Measurements from ENCODE around the gene PDE4B.
A peak's percentile ranks its signal among the peaks of the same experiment; 100 is the strongest.
"Not testable (repeated sequence)": the region's sequence is repeated elsewhere in the genome, so short reads cannot be mapped to it uniquely, and the experiment has no call there.

PDE4B gene

GRCh38 chr1:65814752-65815151, 22.1 kb downstream of the PDE4B start:
- no peak for DNase-seq (ENCODE audit: low read depth)

GRCh38 chr1:65817891-65818290, 25.2 kb downstream of the PDE4B start:
- no peak for DNase-seq (ENCODE audit: low read depth)

DNA sequence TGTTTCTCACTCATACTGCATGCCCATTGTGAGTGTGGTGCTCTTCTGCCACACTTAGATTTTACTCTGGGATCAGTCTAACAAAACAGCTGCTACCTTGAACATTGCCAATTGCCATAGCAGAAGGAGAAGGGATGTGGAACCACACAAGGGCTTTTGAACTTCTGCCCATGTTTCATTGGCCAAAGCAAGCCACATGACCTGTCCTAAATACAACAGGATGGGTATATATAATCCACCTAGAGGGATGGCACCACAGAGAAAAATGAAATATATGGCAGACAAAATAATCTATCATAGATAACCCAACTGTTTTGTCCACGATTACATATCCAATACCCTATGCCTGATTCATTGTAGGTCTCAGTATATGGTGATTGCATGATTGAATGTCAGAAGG, 26.3 kb downstream of the PDE4B start:
- no peak for DNase-seq (ENCODE audit: low read depth)

GRCh38 chr1:65820983-65821382, 28.3 kb downstream of the PDE4B start:
- DNase-seq (ENCODE audit: low read depth): peak; percentile 95

- no peak for DNase-seq (ENCODE audit: low read depth)
These were observed 28.7 kb downstream of the PDE4B start for GRCh38 chr1:65821386-65821785.

DNA sequence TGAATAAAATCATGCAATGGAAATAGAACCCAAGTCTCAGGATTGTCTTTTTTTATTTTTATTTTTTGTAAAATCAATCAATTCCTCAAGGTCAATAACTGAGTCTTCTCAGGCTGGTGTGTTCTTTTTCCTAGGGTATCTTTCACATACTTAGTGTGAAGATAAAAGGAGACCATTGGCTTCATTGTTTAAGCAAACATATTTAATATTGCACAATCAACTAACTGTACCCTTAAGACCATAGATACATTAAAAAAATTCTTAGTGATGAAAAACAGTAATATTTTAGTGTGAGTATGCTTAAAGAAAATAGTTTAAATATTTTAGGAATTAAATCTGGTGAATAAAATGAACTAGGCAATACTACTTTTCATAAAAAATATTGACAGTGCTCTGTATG, 31.4 kb downstream of the PDE4B start:
- DNase-seq (ENCODE audit: low read depth): no peak

GRCh38 chr1:65825741-65826140, 33.0 kb downstream of the PDE4B start:
- DNase-seq (ENCODE audit: low read depth): peak; percentile 47

GRCh38 chr1:65826782-65827181, 34.1 kb downstream of the PDE4B start:
- no peak for DNase-seq (ENCODE audit: low read depth)

- DNase-seq (ENCODE audit: low read depth): no peak
These were observed 34.7 kb downstream of the PDE4B start for GRCh38 chr1:65827346-65827745.

DNA sequence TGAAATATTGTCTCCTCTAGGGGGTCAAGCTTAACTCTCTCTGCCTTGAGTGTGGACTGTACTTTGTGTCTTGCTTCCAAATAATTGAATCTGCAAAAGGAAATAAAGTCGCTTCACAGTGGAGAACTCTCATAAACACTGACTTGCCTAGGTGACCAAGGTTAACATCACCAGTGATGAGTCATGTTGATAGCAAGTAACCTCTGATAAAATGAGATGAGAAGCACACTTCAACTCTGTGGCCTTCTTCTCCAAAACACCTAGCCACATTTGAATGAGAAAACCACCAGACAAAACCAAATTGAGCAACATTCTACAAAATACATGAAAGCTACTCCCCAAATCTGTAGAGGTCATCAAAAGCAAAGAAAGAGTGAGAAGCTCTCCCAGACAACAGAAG, 37.6 kb downstream of the PDE4B start:
- no peak for DNase-seq (ENCODE audit: low read depth)

- no peak for DNase-seq (ENCODE audit: low read depth)
These were observed 39.6 kb downstream of the PDE4B start for GRCh38 chr1:65832296-65832695.

GRCh38 chr1:65836686-65837085, 44.0 kb downstream of the PDE4B start:
- no peak for DNase-seq (ENCODE audit: low read depth)

- no peak for DNase-seq (ENCODE audit: low read depth)
These were observed 48.0 kb downstream of the PDE4B start for GRCh38 chr1:65840683-65841082.

DNA sequence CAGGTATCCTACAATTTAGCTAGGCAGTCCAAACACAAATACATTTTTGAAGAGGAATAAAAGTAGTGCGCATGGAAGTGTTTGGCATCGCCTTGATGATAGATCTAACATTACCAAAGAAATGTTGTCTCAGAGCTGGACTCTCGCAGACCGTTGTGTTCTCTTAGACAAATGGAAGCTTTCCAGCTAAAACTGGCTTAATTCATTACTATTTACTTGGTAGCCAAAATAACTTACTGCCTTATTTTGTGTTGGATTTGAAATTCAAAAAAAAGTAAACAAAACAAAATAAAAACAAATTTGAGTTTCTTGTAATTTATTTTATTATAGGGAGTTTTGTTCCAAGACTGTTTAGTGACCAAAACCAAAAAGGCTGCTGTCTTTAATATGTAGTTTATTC, 51.6 kb downstream of the PDE4B start:
- DNase-seq (ENCODE audit: low read depth): no peak

GRCh38 chr1:65844821-65845534, 52.3 kb downstream of the PDE4B start:
- DNase-seq (ENCODE audit: low read depth): no peak

GRCh38 chr1:65845535-65846060, 52.9 kb downstream of the PDE4B start:
- DNase-seq (ENCODE audit: low read depth): no peak

DNA sequence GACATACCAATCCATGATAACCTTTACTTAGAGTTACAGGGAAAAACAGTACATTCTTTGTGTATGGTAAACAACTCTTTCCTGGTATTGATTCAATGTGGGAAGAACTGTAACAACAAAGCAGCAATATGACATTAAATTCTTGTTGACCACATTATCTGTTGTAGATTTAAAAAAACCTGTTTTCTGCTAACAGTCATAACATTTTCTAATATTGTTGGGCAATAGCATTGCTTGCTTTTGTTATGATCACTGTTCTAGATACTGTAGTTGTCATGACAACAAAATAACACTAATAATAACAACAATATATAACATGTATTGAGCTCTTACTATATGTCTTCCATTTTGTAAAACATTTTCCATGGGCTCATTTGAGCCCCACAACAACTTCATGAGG, 54.2 kb downstream of the PDE4B start:
- DNase-seq (ENCODE audit: low read depth): peak; percentile 14

DNA sequence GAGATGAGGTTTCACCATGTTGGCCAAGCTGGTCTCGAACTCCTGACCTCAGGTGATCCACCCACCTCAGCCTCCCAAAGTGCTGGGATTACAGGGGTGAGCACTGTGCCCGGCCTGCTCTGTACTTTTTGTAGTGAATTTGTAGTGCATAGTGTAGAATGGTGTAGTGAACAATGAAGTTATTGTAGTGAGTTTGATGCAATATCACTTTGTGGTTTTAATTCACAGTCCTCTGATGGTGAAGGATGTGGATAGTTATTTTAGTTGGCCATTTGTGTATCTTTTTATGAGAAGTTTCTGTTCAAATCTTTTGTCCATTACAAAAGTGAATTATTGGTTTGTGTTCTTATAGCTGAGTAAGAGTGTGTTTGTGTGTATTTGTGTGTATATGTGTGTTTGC, 57.6 kb downstream of the PDE4B start:
- no peak for DNase-seq (ENCODE audit: low read depth)

GRCh38 chr1:65856591-65856990, 63.9 kb downstream of the PDE4B start:
- DNase-seq (ENCODE audit: low read depth): not testable (repeated sequence)

DNA sequence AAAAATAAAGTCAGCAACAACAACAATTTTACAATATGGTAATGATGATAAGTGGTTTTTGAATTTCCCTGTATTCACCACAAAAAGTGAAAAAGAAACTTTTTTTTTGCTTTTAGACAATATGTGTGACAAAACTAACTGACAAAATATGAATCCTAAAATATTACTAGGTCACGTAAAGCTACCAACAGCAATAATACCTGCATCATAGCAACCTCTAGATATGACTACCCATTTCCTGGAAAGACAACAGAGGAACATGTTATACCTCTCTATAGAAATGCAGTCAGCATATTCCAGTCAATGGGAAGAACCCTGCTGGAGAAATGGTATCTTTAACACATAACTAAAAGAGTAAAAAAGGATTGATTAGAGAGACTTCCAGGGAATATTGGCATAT, 73.7 kb downstream of the PDE4B start:
- DNase-seq (ENCODE audit: low read depth): no peak

GRCh38 chr1:65872301-65872700, 79.6 kb downstream of the PDE4B start:
- no peak for DNase-seq (ENCODE audit: low read depth)

DNA sequence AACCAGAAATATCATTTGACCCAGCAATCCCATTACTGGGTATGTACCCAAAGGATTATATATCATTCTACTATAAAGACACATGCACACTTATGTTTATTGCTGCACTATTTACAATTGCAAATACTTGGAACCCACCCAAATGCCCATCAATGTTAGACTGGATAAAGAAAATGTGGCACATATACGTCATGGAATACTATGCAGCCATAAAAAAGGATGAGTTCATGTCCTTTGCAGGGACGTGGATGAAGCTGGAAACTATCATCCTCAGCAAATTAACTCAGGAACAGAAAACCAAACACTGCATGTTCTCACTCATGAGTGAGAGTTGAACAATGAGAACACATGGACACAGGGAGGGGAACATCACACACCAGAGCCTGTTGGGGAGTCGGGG, 85.6 kb downstream of the PDE4B start:
- not testable (repeated sequence) for DNase-seq (ENCODE audit: low read depth)

- no peak for DNase-seq (ENCODE audit: low read depth)
These were observed 87.9 kb downstream of the PDE4B start for GRCh38 chr1:65880611-65881010.

DNA sequence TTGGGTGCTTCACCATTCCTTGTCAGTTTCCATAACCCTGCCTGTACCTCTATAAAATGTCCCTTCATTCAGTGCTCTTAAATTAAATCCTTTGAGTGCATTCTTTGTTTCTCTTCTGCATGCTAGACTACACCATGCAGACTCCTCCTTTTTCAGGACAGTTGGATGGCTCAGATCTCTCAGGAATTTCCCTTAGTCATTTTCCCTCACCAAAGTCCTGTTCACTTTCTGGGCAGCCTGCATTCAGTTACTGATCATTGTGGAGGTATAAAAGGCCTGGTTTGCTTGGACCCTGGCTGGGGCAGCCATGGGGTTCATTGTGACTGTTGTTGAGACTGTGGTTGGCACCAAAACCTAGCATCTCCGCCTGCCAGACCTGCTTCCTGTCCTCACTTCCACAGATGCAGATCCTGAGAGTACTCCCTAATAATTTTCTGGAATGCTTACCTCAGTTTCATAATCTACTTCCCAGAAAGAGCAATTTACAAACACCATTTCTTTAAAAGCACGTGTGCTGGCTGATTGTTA, 88.4 kb downstream of the PDE4B start:
- DNase-seq (ENCODE audit: low read depth): peak; percentile 30

Data from GM04504 (cell line).